ENCODE results near the gene TSPAN7.

GRCh38 chrX:38632516-38632915 is 71.2 kb downstream of the TSPAN7 start:
- TF ChIP-seq CTCF (IDR thresholded peaks at IDR 0.05) = no peak
- no peak for TF ChIP-seq EZH2 (IDR thresholded peaks at IDR 0.05; ENCODE audit: borderline replicate concordance, insufficient read depth, low read depth, low read length, poor library complexity, severe bottlenecking)

Data from B cell (primary cell).